ENCODE data around the gene SCN1A.

- no peak for TF ChIP-seq EZH2 (IDR thresholded peaks at IDR 0.05)
- no peak for TF ChIP-seq POLR2AphosphoS5 (IDR thresholded peaks at IDR 0.05; ENCODE audit: borderline replicate concordance, low read depth, low read length)
- no peak for TF ChIP-seq FOXP2 (optimal IDR thresholded peaks at IDR 0.05; ENCODE audit: control extremely low read depth, extremely low read length, insufficient read depth)
These were observed 189.6 kb downstream of the SCN1A start for GRCh38 chr2:165938237-165938636.
